ENCODE data around the gene CLEC2D.
"Not testable (repeated sequence)": the region's sequence is repeated elsewhere in the genome, so short reads cannot be mapped to it uniquely, and the experiment has no call there.

The CLEC2D gene

DNA sequence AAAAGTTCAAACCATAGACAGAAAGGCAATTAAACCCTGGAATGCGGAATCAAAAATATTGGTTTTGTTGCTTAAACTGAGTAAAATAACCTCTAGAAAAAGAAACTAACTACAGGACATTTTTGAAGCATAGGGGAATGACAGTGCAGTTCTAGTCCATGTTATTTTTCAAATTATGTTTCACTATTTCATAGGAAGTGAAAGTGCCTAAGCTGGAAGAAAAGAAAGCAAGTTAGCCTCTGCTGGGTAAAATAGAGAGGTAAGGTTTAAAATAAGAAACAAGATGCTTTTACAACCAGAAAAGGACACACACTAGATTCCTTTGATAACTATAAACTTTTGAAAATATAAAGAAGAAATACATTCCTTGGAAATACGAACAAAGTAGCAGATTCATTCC lies 62.3 kb downstream of the CLEC2D start:
- DNase-seq: no peak

GRCh38 chr12:9732921-9733461 lies 63.5 kb downstream of the CLEC2D start, which contains the start of gene CLECL1:
TSS of gene CLECL1 (minus strand) at chr12:9733097.
- no peak for DNase-seq

GRCh38 chr12:9735601-9736000 lies 66.1 kb downstream of the CLEC2D start:
- DNase-seq: no peak

- peak; percentile 51 for DNase-seq
Measured at GRCh38 chr12:9736936-9737705, 67.6 kb downstream of the CLEC2D start.

DNA sequence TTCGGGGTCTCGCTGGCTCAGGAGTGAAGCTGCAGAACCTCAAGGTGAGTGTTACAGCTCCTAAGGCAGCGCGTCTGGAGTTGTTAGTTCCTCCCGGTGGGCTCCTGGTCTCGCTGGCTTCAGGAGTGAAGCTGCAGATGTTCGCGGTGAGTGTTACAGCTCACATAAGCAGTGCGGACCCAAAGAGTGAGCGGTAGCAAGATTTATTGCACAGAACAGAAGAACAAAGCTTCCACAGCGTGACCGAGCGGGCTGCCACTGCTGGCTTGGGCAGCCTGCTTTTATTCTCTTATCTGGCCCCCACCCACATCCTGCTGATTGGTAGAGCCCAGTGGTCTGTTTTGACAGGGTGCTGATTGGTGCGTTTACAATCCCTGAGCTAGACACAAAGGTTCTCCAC lies 69.4 kb downstream of the CLEC2D start:
- not testable (repeated sequence) for DNase-seq

- not testable (repeated sequence) for DNase-seq
Measured at GRCh38 chr12:9739404-9740105, 70.0 kb downstream of the CLEC2D start.

DNA sequence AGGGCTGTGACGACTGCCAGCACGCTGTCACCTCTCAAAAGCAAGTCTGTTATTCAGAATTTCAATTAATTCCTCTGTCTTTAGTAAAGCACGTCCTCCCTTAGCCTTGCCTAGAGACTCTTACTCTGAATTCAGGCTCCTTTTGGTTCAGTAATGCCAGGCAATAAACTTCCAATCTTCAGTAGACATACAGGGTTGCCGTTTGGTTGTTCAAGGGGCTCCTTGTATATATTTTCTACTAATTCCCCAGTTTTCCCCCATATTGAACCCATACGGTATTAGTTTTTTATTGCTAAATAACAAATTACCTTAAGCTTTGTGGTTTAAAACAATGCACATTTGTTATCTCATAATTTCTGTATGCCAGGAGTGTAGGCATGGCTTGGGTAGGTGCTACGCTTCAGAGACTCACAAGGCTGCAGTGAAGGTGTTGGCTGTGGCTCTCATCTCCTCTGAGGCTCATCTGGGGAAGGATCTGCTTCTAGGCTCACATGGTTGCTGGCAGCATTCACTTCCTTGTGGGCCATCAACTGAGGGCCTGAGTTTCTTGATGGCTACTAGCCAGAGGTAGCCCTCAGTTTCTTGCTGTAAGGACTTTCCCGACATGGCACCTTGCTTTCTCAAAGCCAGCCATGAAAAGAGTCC lies 70.7 kb downstream of the CLEC2D start:
- no peak for DNase-seq

- no peak for DNase-seq
Measured at GRCh38 chr12:9741726-9742125, 72.2 kb downstream of the CLEC2D start.

DNA sequence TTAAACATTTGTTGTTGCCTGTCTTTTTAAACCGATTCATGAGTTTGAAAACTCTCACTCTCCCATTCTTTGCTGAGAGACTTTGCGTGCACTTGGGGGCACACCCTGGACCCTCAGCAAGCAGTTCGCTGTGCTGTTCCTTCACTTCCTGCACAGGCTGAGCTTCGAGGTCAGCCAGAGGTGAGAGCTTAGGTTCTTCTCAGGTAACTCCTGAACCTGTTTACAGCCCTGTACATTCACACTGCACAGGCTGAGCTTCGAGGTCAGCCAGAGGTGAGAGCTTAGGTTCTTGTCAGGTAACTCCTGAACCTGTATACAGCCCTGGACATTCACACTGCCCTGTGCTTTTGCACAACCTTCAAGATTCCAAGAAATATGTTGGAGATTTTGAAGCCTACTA lies 73.1 kb downstream of the CLEC2D start:
- DNase-seq: no peak

GRCh38 chr12:9745199-9745598 lies 75.7 kb downstream of the CLEC2D start:
- no peak for DNase-seq
